Neural cell (in vitro differentiated cells): ENCODE measurements around the gene LRP1-AS. TPM values are rescaled to one million over a fixed set of nuclear protein-coding genes. Genes with fewer than 3 reads are reported as not detected.

Experiments
- H2AFZ ChIP-seq: fragments of 200-600, 300-800 bp; sonication (generic), shearing (Covaris generic); 2 replicates; pipeline ENCODE4 v1.6.0; 2014; ENCODE audit warnings: low read depth, mild to moderate bottlenecking, antibody characterized with exemption, low read length, moderate library complexity
- H3F3A ChIP-seq: fragments of 200-600 bp; shearing (Covaris generic); 2 replicates; pipeline ENCODE4 v1.6.1; 2016; ENCODE audit warnings: mild to moderate bottlenecking, moderate library complexity, mixed read lengths, antibody characterized with exemption, low read length; ENCODE audit not compliant: insufficient read depth, poor library complexity, severe bottlenecking
- H3K27ac ChIP-seq: fragments of 200-600, 300-800 bp; sonication (generic), shearing (Covaris generic); 2 replicates; pipeline ENCODE4 v1.5.1; 2014; ENCODE audit warnings: mild to moderate bottlenecking, low read length, moderate library complexity
- H3K27me3 ChIP-seq: fragments of 300-800, 200-600 bp; sonication (generic), shearing (Covaris generic); 2 replicates; pipeline ENCODE4 v1.6.0; 2014; ENCODE audit warnings: mild to moderate bottlenecking, low read depth, low read length, moderate library complexity; ENCODE audit not compliant: insufficient read depth
- H3K36me3 ChIP-seq: fragments of 300-800, 200-600 bp; sonication (generic), shearing (Covaris generic); 2 replicates; pipeline ENCODE4 v1.5.1; 2014; ENCODE audit warnings: mild to moderate bottlenecking, antibody characterized with exemption, low read length, moderate library complexity; ENCODE audit not compliant: insufficient read depth
- H3K4me2 ChIP-seq: fragments of 300-800, 200-600 bp; sonication (generic), shearing (Covaris generic); 2 replicates; pipeline ENCODE4 v1.6.0; 2014; ENCODE audit warnings: mild to moderate bottlenecking, low read length
- H3K4me3 ChIP-seq: fragments of 300-800, 200-600 bp; sonication (generic), shearing (Covaris generic); 2 replicates; pipeline ENCODE4 v1.5.1; 2014; ENCODE audit warnings: mild to moderate bottlenecking, low read length, moderate library complexity
- H3K79me2 ChIP-seq: fragments of 200-600 bp; shearing (Covaris generic); replicated peaks from 2 replicates; pipeline ENCODE4 v1.6.0; 2014; ENCODE audit warnings: mild to moderate bottlenecking, low read length, moderate library complexity; ENCODE audit not compliant: insufficient read depth
- H3K9ac ChIP-seq: fragments of 300-800, 200-600 bp; sonication (generic), shearing (Covaris generic); 2 replicates; pipeline ENCODE4 v1.6.1; 2016; ENCODE audit warnings: mild to moderate bottlenecking, low read length, mixed read lengths
- H3K9me2 ChIP-seq: fragments of 200-600 bp; shearing (Covaris generic); 2 replicates; pipeline ENCODE4 v1.6.1; 2016; ENCODE audit warnings: mild to moderate bottlenecking, low read length, mixed read lengths; ENCODE audit not compliant: insufficient read depth
- H3K9me3 ChIP-seq: fragments of 200-600, 300-800 bp; sonication (generic), shearing (Covaris generic); 2 replicates; pipeline ENCODE4 v1.6.1; 2016; ENCODE audit warnings: mild to moderate bottlenecking, mixed run types, low read length, moderate library complexity, mixed read lengths
- H4K20me1 ChIP-seq: fragments of 200-600 bp; shearing (Covaris generic); 2 replicates; pipeline ENCODE4 v1.6.1; 2016; ENCODE audit warnings: mild to moderate bottlenecking, mixed run types; ENCODE audit not compliant: insufficient read depth
- CTCF ChIP-seq: fragments of 450-650 bp; IDR thresholded peaks from 2 replicates; pipeline ENCODE4 v1.5.1; 2014; ENCODE audit warnings: antibody characterized with exemption, mild to moderate bottlenecking, moderate library complexity; ENCODE audit not compliant: poor library complexity, severe bottlenecking
- EP300 ChIP-seq: fragments of 450-650 bp; conservative IDR thresholded peaks from 2 replicates; pipeline ENCODE4 v1.6.1; 2014; ENCODE audit warnings: antibody characterized with exemption, mild to moderate bottlenecking, moderate library complexity; ENCODE audit not compliant: poor library complexity, severe bottlenecking
- EZH2 ChIP-seq: fragments of 200-600, 300-800 bp; shearing (Covaris generic), sonication (generic); IDR thresholded peaks from 2 replicates; pipeline ENCODE4 v1.6.1; 2014; ENCODE audit warnings: antibody characterized with exemption, low read length, borderline replicate concordance, mild to moderate bottlenecking; ENCODE audit not compliant: insufficient read depth, poor library complexity, severe bottlenecking
- MXI1 ChIP-seq: fragments of 450-650 bp; conservative IDR thresholded peaks from 2 replicates; pipeline ENCODE4 v1.6.1; 2014; ENCODE audit warnings: antibody characterized with exemption, mild to moderate bottlenecking; ENCODE audit not compliant: poor library complexity, severe bottlenecking
- POLR2AphosphoS5 ChIP-seq: IDR thresholded peaks from 2 replicates; pipeline ENCODE4 v1.6.1; 2012
- RAD21 ChIP-seq: fragments of 450-650 bp; conservative IDR thresholded peaks from 2 replicates; pipeline ENCODE4 v1.6.1; 2014; ENCODE audit warnings: antibody characterized with exemption, mild to moderate bottlenecking, moderate library complexity
- SMC3 ChIP-seq: fragments of 450-650 bp; conservative IDR thresholded peaks from 2 replicates; pipeline ENCODE4 v1.6.1; 2014; ENCODE audit warnings: antibody characterized with exemption, mild to moderate bottlenecking, moderate library complexity; ENCODE audit not compliant: poor library complexity
- TAF1 ChIP-seq: IDR thresholded peaks from 2 replicates; pipeline ENCODE4 v1.6.1; 2012; ENCODE audit warnings: low read depth
- polyA minus RNA-seq: library from RNA; depleted of rRNA, polyadenylated mRNA; stranded (reverse); fragments of >200 nt; gene quantifications from 2 replicates; pipeline ENCODE4 v1.2.3, GENCODE V29; 2014
- polyA plus RNA-seq: library from polyadenylated mRNA; depleted of rRNA; stranded (reverse); fragments of >200 nt; gene quantifications from 2 replicates; pipeline ENCODE4 v1.2.3, GENCODE V29; 2014
- TF ChIP-seq, protein P1 (sequence below): IDR thresholded peaks from 2 replicates; pipeline ENCODE4 v1.6.1; 2012; ENCODE audit warnings: borderline replicate concordance

Gene LRP1-AS
- polyA plus RNA-seq = not detected in 2 replicates
- not detected in 2 replicates for polyA minus RNA-seq

GRCh38 chr12:57146961-57147944, at the start of gene LRP1-AS:
Gene LRP1-AS, minus strand, starts transcription at chr12:57147619.
- Histone ChIP-seq H3K36me3 (peaks cover 12% of the 10 kb centered on the region), H3K9ac (no peak within 1 kb of the TSS)

DNA sequence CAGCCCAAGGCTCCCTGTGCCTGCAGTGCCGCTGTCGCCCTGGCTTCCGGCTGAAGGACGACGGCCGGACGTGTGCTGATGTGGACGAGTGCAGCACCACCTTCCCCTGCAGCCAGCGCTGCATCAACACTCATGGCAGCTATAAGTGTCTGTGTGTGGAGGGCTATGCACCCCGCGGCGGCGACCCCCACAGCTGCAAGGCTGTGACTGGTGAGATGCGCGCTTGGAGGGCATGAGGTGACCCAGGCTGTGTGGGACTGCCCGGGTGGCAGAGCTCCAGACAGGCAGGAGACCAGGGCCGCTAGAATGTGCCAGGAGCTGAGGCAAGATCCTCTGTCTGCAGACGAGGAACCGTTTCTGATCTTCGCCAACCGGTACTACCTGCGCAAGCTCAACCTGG, 49.5 kb upstream of the LRP1-AS start:
- Histone ChIP-seq H3K9me2 (no peaks in the 10 kb centered on the region), H3F3A (no peaks in the 10 kb centered on the region), H3K4me3 (no peak overlapping the region), H3K27ac (no peak overlapping the region), H3K79me2 (no peaks in the 10 kb centered on the region), H3K36me3 (peaks cover 19% of the 10 kb centered on the region), H3K27me3 (no peaks in the 10 kb centered on the region), H2AFZ (no peak overlapping the region), H4K20me1 (no peaks in the 10 kb centered on the region), H3K9ac (no peak overlapping the region), H3K9me3 (no peaks in the 10 kb centered on the region), H3K4me2 (no peak overlapping the region)
- no peak for TF ChIP-seq CTCF
- TF ChIP-seq MXI1 = no peak
- no peak for TF ChIP-seq EZH2
- TF ChIP-seq POLR2AphosphoS5 = no peak
- TF ChIP-seq, protein P1, sequence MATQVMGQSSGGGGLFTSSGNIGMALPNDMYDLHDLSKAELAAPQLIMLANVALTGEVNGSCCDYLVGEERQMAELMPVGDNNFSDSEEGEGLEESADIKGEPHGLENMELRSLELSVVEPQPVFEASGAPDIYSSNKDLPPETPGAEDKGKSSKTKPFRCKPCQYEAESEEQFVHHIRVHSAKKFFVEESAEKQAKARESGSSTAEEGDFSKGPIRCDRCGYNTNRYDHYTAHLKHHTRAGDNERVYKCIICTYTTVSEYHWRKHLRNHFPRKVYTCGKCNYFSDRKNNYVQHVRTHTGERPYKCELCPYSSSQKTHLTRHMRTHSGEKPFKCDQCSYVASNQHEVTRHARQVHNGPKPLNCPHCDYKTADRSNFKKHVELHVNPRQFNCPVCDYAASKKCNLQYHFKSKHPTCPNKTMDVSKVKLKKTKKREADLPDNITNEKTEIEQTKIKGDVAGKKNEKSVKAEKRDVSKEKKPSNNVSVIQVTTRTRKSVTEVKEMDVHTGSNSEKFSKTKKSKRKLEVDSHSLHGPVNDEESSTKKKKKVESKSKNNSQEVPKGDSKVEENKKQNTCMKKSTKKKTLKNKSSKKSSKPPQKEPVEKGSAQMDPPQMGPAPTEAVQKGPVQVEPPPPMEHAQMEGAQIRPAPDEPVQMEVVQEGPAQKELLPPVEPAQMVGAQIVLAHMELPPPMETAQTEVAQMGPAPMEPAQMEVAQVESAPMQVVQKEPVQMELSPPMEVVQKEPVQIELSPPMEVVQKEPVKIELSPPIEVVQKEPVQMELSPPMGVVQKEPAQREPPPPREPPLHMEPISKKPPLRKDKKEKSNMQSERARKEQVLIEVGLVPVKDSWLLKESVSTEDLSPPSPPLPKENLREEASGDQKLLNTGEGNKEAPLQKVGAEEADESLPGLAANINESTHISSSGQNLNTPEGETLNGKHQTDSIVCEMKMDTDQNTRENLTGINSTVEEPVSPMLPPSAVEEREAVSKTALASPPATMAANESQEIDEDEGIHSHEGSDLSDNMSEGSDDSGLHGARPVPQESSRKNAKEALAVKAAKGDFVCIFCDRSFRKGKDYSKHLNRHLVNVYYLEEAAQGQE = no peak
- TF ChIP-seq TAF1 = no peak
- no peak for TF ChIP-seq RAD21

More at GRCh38 chr12:57146961-57147944, at the start of gene LRP1-AS:
- no peak within 1 kb of the TSS for H3K27ac ChIP-seq
- no peaks in the 10 kb centered on the region for H4K20me1 ChIP-seq
- no peak within 1 kb of the TSS for H3K4me2 ChIP-seq
- H3K27me3 ChIP-seq = no peaks in the 10 kb centered on the region
- H2AFZ ChIP-seq = no peak within 1 kb of the TSS
- no peak for TF ChIP-seq CTCF
- no peak for TF ChIP-seq POLR2AphosphoS5
- no peak for TF ChIP-seq EP300
- TF ChIP-seq EZH2 = no peak
- TF ChIP-seq, protein P1 = no peak
- TF ChIP-seq SMC3 = no peak
- TF ChIP-seq TAF1 = no peak
- no peak for TF ChIP-seq MXI1
- TF ChIP-seq RAD21 = no peak
- no peaks in the 10 kb centered on the region for H3K9me3 ChIP-seq
- no peak within 1 kb of the TSS for H3K4me3 ChIP-seq
- H3K9me2 ChIP-seq = no peaks in the 10 kb centered on the region
- H3K79me2 ChIP-seq = no peaks in the 10 kb centered on the region
- H3F3A ChIP-seq = no peaks in the 10 kb centered on the region
